ENCODE measurements around the gene ANGPTL2. TPM values are rescaled to one million over a fixed set of nuclear protein-coding genes. Genes with fewer than 3 reads are reported as not detected.

ANGPTL2 gene
- total RNA-seq, 2 experiments from 2014 or later = not detected

DNA sequence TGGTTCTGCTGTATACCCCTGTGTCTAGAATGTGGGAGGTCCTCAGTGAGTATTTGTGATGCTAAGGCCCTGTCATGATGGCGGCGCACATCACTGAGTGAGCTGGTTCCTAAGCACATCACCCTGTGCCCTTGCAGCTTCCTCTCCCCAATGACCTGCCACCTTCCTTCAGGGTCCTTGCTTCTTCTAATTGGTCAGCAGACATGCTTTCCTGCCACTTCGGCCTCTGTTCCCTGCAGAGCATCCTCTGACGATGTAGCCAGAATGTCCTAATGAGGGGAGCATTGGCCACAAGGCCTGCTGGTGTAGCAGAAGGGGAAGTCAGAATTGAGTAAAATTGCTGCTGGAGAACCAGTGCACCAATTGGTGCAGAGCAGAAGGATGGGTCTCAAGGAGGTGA, 31.1 kb upstream of the ANGPTL2 start:
- ChIA-PET POLR2A (no interaction called here), CTCF (ENCODE audit: unreplicated experiment) (no interaction called here)
- Histone ChIP-seq H3K9me2 (ENCODE audit: insufficient read depth, low read length) (no peaks in the 10 kb centered on the region), H3K4me2 (ENCODE audit: low read length) (peak overlapping the region; percentile 54), H2AFZ (ENCODE audit: low read length) (no peak overlapping the region), H3K27ac (ENCODE audit: low read depth, low read length, poor library complexity, severe bottlenecking) (peak overlapping the region; percentile 46), H4K20me1 (ENCODE audit: insufficient read depth, low read length) (no peaks in the 10 kb centered on the region), H3K36me3 (ENCODE audit: insufficient read depth, low read length) (no peaks in the 10 kb centered on the region), H3K4me3 (ENCODE audit: low read depth, low read length, poor library complexity, severe bottlenecking) (no peak overlapping the region), H3K79me2 (ENCODE audit: insufficient read depth, low read depth, low read length) (no peaks in the 10 kb centered on the region), H3K4me1 (ENCODE audit: insufficient read depth, low read length, poor library complexity, severe bottlenecking) (peaks cover 24% of the 10 kb centered on the region), H3K9me3 (ENCODE audit: low read length) (no peaks in the 10 kb centered on the region)
- TF ChIP-seq EZH2phosphoT487 (IDR thresholded peaks at IDR 0.05; ENCODE audit: borderline replicate concordance, low read depth, low read length) = no peak
- TF ChIP-seq, protein P1, sequence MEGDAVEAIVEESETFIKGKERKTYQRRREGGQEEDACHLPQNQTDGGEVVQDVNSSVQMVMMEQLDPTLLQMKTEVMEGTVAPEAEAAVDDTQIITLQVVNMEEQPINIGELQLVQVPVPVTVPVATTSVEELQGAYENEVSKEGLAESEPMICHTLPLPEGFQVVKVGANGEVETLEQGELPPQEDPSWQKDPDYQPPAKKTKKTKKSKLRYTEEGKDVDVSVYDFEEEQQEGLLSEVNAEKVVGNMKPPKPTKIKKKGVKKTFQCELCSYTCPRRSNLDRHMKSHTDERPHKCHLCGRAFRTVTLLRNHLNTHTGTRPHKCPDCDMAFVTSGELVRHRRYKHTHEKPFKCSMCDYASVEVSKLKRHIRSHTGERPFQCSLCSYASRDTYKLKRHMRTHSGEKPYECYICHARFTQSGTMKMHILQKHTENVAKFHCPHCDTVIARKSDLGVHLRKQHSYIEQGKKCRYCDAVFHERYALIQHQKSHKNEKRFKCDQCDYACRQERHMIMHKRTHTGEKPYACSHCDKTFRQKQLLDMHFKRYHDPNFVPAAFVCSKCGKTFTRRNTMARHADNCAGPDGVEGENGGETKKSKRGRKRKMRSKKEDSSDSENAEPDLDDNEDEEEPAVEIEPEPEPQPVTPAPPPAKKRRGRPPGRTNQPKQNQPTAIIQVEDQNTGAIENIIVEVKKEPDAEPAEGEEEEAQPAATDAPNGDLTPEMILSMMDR (conservative IDR thresholded peaks at IDR 0.05; ENCODE audit: low read length) = no peak
- no TSS peak for BruUV-seq (replicated peaks)
- DNase-seq (ENCODE audit: low spot score) = no peak
- intact Hi-C loops (cut with micrococcal nuclease; ENCODE audit: unreplicated experiment) = no loop called here

GRCh38 chr9:127149463-127150390, 27.3 kb upstream of the ANGPTL2 start:
- intact Hi-C loops (cut with micrococcal nuclease; ENCODE audit: unreplicated experiment) = no loop called here
- H3K36me3 ChIP-seq (ENCODE audit: insufficient read depth, low read length) = no peaks in the 10 kb centered on the region
- ChIA-PET POLR2A (interaction anchor here (0.6 kb wide), 1 partner anchor 319 kb away, joined by 3 read pairs; no protein-coding TSS in a partner anchor), CTCF (ENCODE audit: unreplicated experiment) (interaction anchor here (0.6 kb wide), 1 partner anchor 9 kb away, joined by 3 read pairs; no protein-coding TSS in a partner anchor)
- H3K79me2 ChIP-seq (ENCODE audit: insufficient read depth, low read depth, low read length) = no peaks in the 10 kb centered on the region
- BruUV-seq (replicated peaks) = no TSS peak
- no peak for TF ChIP-seq EZH2phosphoT487 (IDR thresholded peaks at IDR 0.05; ENCODE audit: borderline replicate concordance, low read depth, low read length)
- TF ChIP-seq, protein P1 (conservative IDR thresholded peaks at IDR 0.05; ENCODE audit: low read length) = no peak
- H2AFZ ChIP-seq (ENCODE audit: low read length) = no peak overlapping the region
- no peaks in the 10 kb centered on the region for H3K9me3 ChIP-seq (ENCODE audit: low read length)
- no peak overlapping the region for H3K4me3 ChIP-seq (ENCODE audit: low read depth, low read length, poor library complexity, severe bottlenecking)
- peaks cover 17% of the 10 kb centered on the region for H3K4me1 ChIP-seq (ENCODE audit: insufficient read depth, low read length, poor library complexity, severe bottlenecking)
- H3K9me2 ChIP-seq (ENCODE audit: insufficient read depth, low read length) = no peaks in the 10 kb centered on the region
- DNase-seq (ENCODE audit: low spot score) = no peak
- H3K4me2 ChIP-seq (ENCODE audit: low read length) = no peak overlapping the region
- no peaks in the 10 kb centered on the region for H4K20me1 ChIP-seq (ENCODE audit: insufficient read depth, low read length)
- H3K27ac ChIP-seq (ENCODE audit: low read depth, low read length, poor library complexity, severe bottlenecking) = no peak overlapping the region

GRCh38 chr9:127149010-127149409, 26.6 kb upstream of the ANGPTL2 start:
- peaks cover 10% of the 10 kb centered on the region for H3K4me1 ChIP-seq (ENCODE audit: insufficient read depth, low read length, poor library complexity, severe bottlenecking)
- TF ChIP-seq, protein P1 (conservative IDR thresholded peaks at IDR 0.05; ENCODE audit: low read length) = no peak
- TF ChIP-seq EZH2phosphoT487 (IDR thresholded peaks at IDR 0.05; ENCODE audit: borderline replicate concordance, low read depth, low read length) = no peak
- BruUV-seq (replicated peaks) = no TSS peak
- no peak for DNase-seq (ENCODE audit: low spot score)
- H3K4me2 ChIP-seq (ENCODE audit: low read length) = no peak overlapping the region
- no peaks in the 10 kb centered on the region for H3K9me3 ChIP-seq (ENCODE audit: low read length)
- H3K9me2 ChIP-seq (ENCODE audit: insufficient read depth, low read length) = no peaks in the 10 kb centered on the region
- POLR2A ChIA-PET = no interaction called here
- intact Hi-C loops (cut with micrococcal nuclease; ENCODE audit: unreplicated experiment) = no loop called here
- H3K27ac ChIP-seq (ENCODE audit: low read depth, low read length, poor library complexity, severe bottlenecking) = no peak overlapping the region
- no peak overlapping the region for H3K4me3 ChIP-seq (ENCODE audit: low read depth, low read length, poor library complexity, severe bottlenecking)
- no peaks in the 10 kb centered on the region for H3K79me2 ChIP-seq (ENCODE audit: insufficient read depth, low read depth, low read length)
- no peaks in the 10 kb centered on the region for H4K20me1 ChIP-seq (ENCODE audit: insufficient read depth, low read length)
- CTCF ChIA-PET (ENCODE audit: unreplicated experiment) = no interaction called here
- H2AFZ ChIP-seq (ENCODE audit: low read length) = no peak overlapping the region
- no peaks in the 10 kb centered on the region for H3K36me3 ChIP-seq (ENCODE audit: insufficient read depth, low read length)
